Ovary (tissue), 9 donors: Measurements from ENCODE around the gene NTRK3. TPM values are rescaled to one million over a fixed set of nuclear protein-coding genes. Genes with fewer than 3 reads are reported as not detected.

ENCODE experiments used
- DNase-seq, 5 donors: peaks; one replicate each; pipeline ENCODE4 v3.0.0-alpha.2; 2019 to 2020
- H3K27ac ChIP-seq, 2 donors: fragments of 200-600 bp; one replicate each; pipeline versions ENCODE4 v1.5.1 to v1.8.0; 2019 to 2022
- H3K27me3 ChIP-seq: fragments of 200-600 bp; one replicate; pipeline ENCODE4 v1.8.0; 2022
- H3K36me3 ChIP-seq: fragments of 200-600 bp; sonication (generic); one replicate; pipeline ENCODE4 v1.5.1; 2019
- H3K4me1 ChIP-seq: one replicate; pipeline ENCODE4 v1.8.1; 2013; ENCODE audit warnings: mild to moderate bottlenecking, moderate library complexity; ENCODE audit not compliant: insufficient read depth
- H3K4me3 ChIP-seq: fragments of 200-600 bp; sonication (generic); one replicate; pipeline ENCODE4 v1.5.1; 2017
- H3K9me3 ChIP-seq, 2 donors: fragments of 200-600 bp in 1 of 2; sonication (generic) in 1 of 2; one replicate each; pipeline versions ENCODE4 v1.5.1 to v1.8.1; 2013 to 2019; ENCODE audit warnings: mild to moderate bottlenecking in 1 of 2, moderate library complexity in 1 of 2
- EP300 ChIP-seq: sonication (generic); formaldehyde crosslinking; IDR thresholded peaks from one replicate; pipeline ENCODE4 v1.6.1; 2017; ENCODE audit warnings: antibody characterized with exemption
- POLR2A ChIP-seq: fragments of 450-650 bp; IDR thresholded peaks from one replicate; pipeline ENCODE4 v1.6.1; 2017; ENCODE audit warnings: antibody characterized with exemption, mild to moderate bottlenecking, moderate library complexity
- whole genome bisulfite sequencing, 3 donors: extraction: QIAGEN DNeasy Blood & Tissue Kit in 1 of 3; methylation state at CpG; one replicate each; pipeline versions ENCODE4 v1.1.5 to v1.1.7; 2013 to 2017; 5-methylcytosine and 5-hydroxymethylcytosine counted together
- intact Hi-C, 4 donors: fragments of 100-400 bp; cut with DNase I; formaldehyde crosslinking; loops; one replicate each; pipeline versions ENCODE4 v1.11.0 to v1.15.1; 2022 to 2023
- polyA plus RNA-seq, 2 donors: library from polyadenylated mRNA; stranded (reverse); fragments of 200-250 nt in 1 of 2; fragments of 350-450 nt in 1 of 2; fragmentation: Illumina TruSeq in 1 of 2; extraction: RNeasy Lipid Tissue Mini Kit (QIAGEN cat#74804) in 1 of 2; gene quantifications; one replicate each; pipeline ENCODE4 v1.2.3, GENCODE V29; 2013 to 2014
- total RNA-seq, 7 donors: library from RNA; depleted of rRNA in 2 of 7; stranded (reverse); fragments of >200 nt in 2 of 7; fragmentation: NEBNext Ultra II Directional in 3 of 7; extraction: Animal tissue kit (Norgen Biotek cat#: 25700) in 3 of 7; gene quantifications; one replicate each; pipeline versions ENCODE4 v1.1.0 to v1.2.4, GENCODE V29; 2016 to 2023
- TF ChIP-seq, protein P1 (sequence below), 3 donors: fragments of 450-650 bp in 2 of 3; fragments of 200-600 bp in 1 of 3; IDR thresholded peaks; one replicate each; pipeline versions ENCODE4 v1.5.1 to v1.8.0; 2016 to 2022; ENCODE audit warnings: antibody characterized with exemption in 3 of 3, mild to moderate bottlenecking in 1 of 3
- donor health status: DM: no; HTN: no; CAD: no; lungs with moderate emphysema.
- donor health status: DM: no; HTN: no; CAD: no.
- donor health status: Bipolar disorder and iron deficiency.
- donor health status: DM: yes; HTN: yes; CAD: no.
- donor health status: DM: no; HTN: no; CAD: no.
- donor health status: DM: yes; HTN: yes; CAD: no.

NTRK3 gene
- total and polyA plus RNA-seq, 9 donors = 0.77 to 14.6 (median 2.7) TPM

DNA sequence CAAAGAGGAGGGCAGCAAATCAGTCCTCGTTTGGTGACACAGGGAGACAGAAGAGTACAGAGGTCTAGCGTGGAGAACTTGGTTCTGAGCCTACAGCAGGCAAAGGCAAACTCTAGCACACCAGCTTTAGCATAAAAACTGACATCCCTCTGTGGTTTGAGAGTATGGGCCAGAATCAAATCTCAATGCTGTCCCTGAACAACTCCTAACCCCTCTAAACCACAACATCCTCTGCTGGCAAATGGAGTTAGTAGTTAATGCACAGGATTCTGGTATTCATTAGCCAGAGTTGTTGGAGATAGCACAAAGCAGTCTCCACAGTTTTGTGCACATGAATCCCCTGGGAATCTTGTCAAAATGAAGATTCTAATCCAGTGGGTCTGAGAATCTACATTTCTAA is 315.8 kb downstream of the NTRK3 start:
- DNase-seq = no peak
- H3K9me3 ChIP-seq = no peaks in the 10 kb centered on the region
- H3K27me3 ChIP-seq = no peaks in the 10 kb centered on the region
- no peaks in the 10 kb centered on the region for H3K4me1 ChIP-seq
- intact Hi-C loops = loop anchor here in 1 of 4 donors (10.0 kb wide), 1 partner anchor 134 kb away; no protein-coding TSS in a partner anchor
- H3K4me3 ChIP-seq = no peak overlapping the region
- WGBS, 3 donors = 59 to 77% (median 77%) methylated on average over 2 of the region's 2 CpGs
- no peak overlapping the region for H3K27ac ChIP-seq
- H3K36me3 ChIP-seq = no peaks in the 10 kb centered on the region
- TF ChIP-seq POLR2A = no peak
- TF ChIP-seq, protein P1, sequence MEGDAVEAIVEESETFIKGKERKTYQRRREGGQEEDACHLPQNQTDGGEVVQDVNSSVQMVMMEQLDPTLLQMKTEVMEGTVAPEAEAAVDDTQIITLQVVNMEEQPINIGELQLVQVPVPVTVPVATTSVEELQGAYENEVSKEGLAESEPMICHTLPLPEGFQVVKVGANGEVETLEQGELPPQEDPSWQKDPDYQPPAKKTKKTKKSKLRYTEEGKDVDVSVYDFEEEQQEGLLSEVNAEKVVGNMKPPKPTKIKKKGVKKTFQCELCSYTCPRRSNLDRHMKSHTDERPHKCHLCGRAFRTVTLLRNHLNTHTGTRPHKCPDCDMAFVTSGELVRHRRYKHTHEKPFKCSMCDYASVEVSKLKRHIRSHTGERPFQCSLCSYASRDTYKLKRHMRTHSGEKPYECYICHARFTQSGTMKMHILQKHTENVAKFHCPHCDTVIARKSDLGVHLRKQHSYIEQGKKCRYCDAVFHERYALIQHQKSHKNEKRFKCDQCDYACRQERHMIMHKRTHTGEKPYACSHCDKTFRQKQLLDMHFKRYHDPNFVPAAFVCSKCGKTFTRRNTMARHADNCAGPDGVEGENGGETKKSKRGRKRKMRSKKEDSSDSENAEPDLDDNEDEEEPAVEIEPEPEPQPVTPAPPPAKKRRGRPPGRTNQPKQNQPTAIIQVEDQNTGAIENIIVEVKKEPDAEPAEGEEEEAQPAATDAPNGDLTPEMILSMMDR (IDR thresholded peaks at IDR 0.05) = no peak
- no peak for TF ChIP-seq EP300

DNA sequence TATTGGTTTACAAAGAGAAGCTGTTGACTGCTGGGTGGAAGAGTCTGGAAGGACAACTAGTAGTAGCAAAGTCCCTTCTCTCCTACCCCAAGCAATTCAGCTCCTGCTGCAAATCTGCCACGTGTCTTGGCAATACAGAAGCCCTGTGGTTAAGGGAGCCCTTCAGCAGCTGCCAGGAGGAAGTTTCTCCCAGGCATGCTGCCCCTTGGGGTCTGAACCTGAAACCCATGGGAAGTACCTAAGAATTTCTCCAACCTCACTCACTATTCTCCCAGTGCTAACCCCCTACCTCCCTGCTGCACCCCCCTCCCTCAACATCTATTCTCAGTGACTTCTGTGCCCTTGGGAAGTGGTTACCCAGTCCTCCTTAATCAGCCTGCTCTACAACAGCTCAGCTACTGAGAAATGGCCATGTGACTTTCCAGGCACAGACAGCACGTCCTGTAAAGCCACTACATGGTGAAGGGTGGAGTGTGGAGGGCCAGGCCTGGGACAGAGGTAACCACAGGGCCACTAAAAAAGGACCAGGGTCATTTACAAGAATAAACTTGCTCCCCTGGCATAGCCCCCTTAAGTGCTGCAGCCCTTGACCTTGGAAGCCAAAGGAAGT is 316.6 kb downstream of the NTRK3 start:
- no peaks in the 10 kb centered on the region for H3K9me3 ChIP-seq
- 37 to 55% (median 48%) methylated on average over 2 of the region's 2 CpGs for WGBS, 3 donors
- H3K4me3 ChIP-seq = no peak overlapping the region
- H3K36me3 ChIP-seq = no peaks in the 10 kb centered on the region
- H3K4me1 ChIP-seq = no peaks in the 10 kb centered on the region
- H3K27me3 ChIP-seq = no peaks in the 10 kb centered on the region
- intact Hi-C loops = loop anchor here in 1 of 4 donors (10.0 kb wide), 1 partner anchor 135 kb away; no protein-coding TSS in a partner anchor
- DNase-seq = no peak
- no peak for TF ChIP-seq POLR2A
- no peak overlapping the region for H3K27ac ChIP-seq

GRCh38 chr15:87938031-87938430 is 318.5 kb downstream of the NTRK3 start:
- H3K27me3 ChIP-seq = no peaks in the 10 kb centered on the region
- intact Hi-C loops = no loop called here
- no peak for TF ChIP-seq EP300
- TF ChIP-seq, protein P1 (IDR thresholded peaks at IDR 0.05) = no peak
- no peak for TF ChIP-seq POLR2A
- H3K9me3 ChIP-seq = no peaks in the 10 kb centered on the region
- H3K27ac ChIP-seq = no peak overlapping the region
- H3K4me1 ChIP-seq = no peaks in the 10 kb centered on the region
- DNase-seq = no peak
- H3K36me3 ChIP-seq = no peaks in the 10 kb centered on the region
- H3K4me3 ChIP-seq = no peak overlapping the region
- 60 to 84% (median 71%) methylated on average over 1 of the region's 1 CpG for WGBS, 3 donors

DNA sequence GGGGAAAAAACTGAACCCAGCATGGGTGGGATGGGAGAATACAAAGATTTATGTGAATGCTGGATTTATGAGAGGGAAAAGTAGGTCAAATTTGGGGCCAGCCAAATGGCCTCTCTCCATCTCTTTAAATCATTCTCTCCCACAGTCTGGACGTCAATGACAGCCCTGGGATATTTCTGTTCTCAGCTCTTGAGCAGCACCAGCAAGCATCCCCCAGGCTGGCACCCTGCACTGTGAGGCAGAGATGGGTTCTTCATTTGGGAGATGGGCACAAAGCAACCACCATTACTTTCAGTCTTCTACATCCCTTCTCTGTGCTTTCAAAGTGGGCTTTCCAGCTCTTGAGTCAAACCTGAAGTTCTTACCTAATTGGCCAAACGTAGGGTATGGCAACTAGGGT is 321.0 kb downstream of the NTRK3 start:
- TF ChIP-seq EP300 (no peak), POLR2A (no peak)
- TF ChIP-seq, protein P1 (IDR thresholded peaks at IDR 0.05) = no peak
- WGBS, 3 donors = 18 to 30% (median 22%) methylated on average over 2 of the region's 2 CpGs
- no peaks in the 10 kb centered on the region for H3K4me1 ChIP-seq
- H3K27ac ChIP-seq = no peak overlapping the region
- DNase-seq = no peak
- H3K36me3 ChIP-seq = no peaks in the 10 kb centered on the region
- intact Hi-C loops = no loop called here
- H3K9me3 ChIP-seq = no peaks in the 10 kb centered on the region
- no peak overlapping the region for H3K4me3 ChIP-seq
- H3K27me3 ChIP-seq = no peaks in the 10 kb centered on the region

GRCh38 chr15:87931584-87931983 is 325.0 kb downstream of the NTRK3 start:
- Histone ChIP-seq H3K9me3 (no peaks in the 10 kb centered on the region), H3K36me3 (no peaks in the 10 kb centered on the region), H3K4me3 (no peak overlapping the region), H3K4me1 (no peaks in the 10 kb centered on the region), H3K27ac (no peak overlapping the region), H3K27me3 (no peaks in the 10 kb centered on the region)
- TF ChIP-seq, protein P1 (IDR thresholded peaks at IDR 0.05) = no peak
- TF ChIP-seq POLR2A = no peak
- no peak for TF ChIP-seq EP300
- 81 to 87% (median 82%) methylated on average over 2 of the region's 2 CpGs for WGBS, 3 donors
- intact Hi-C loops = no loop called here
- no peak for DNase-seq
